BJ (cell line): ENCODE results near the gene SLC39A13. TPM values are rescaled to one million over a fixed set of nuclear protein-coding genes. Genes with fewer than 3 reads are reported as not detected.

Experiments
- CTCF ChIA-PET: fragments of 350-600 bp; formaldehyde crosslinking; extraction: SDS; loops from one replicate; lab custom pipeline; 2021; ENCODE audit warnings: antibody characterized with exemption, inconsistent platforms; lab: Yijun Ruan, JAX
- POLR2A ChIA-PET: fragments of 300-600 bp; sonication (Branson Sonifier 250); formaldehyde crosslinking; extraction: SDS; loops from one replicate; lab custom pipeline; 2021; ENCODE audit warnings: antibody characterized with exemption; lab: Charles Lee
- DNase-seq: peaks from one replicate; pipeline ENCODE4 v3.0.0-alpha.2; 2011; ENCODE audit warnings: low read depth
- H3K27me3 ChIP-seq: 2 replicates; pipeline ENCODE4 v1.6.0; 2011; ENCODE audit warnings: low read length; ENCODE audit not compliant: control insufficient read depth, insufficient read depth
- H3K36me3 ChIP-seq: 2 replicates; pipeline ENCODE4 v1.5.1; 2011; ENCODE audit warnings: low read length; ENCODE audit not compliant: control insufficient read depth, insufficient read depth
- H3K4me3 ChIP-seq: 2 replicates; pipeline ENCODE4 v1.5.1; 2011; ENCODE audit warnings: low read depth, mild to moderate bottlenecking, control low read depth, low read length
- polyA plus RNA-seq: library from polyadenylated mRNA; depleted of rRNA; stranded (reverse); fragments of >200 nt; gene quantifications from 2 replicates; pipeline ENCODE4 v1.2.3, GENCODE V29; 2011
- TF ChIP-seq, protein P1 (sequence below): IDR thresholded peaks from 2 replicates; pipeline ENCODE4 v1.5.1; 2011; ENCODE audit warnings: low read depth, mild to moderate bottlenecking, control low read depth, inconsistent platforms, low read length, moderate library complexity; ENCODE audit not compliant: insufficient read depth

Gene SLC39A13
- polyA plus RNA-seq, 1 experiment, result 108 TPM

DNA sequence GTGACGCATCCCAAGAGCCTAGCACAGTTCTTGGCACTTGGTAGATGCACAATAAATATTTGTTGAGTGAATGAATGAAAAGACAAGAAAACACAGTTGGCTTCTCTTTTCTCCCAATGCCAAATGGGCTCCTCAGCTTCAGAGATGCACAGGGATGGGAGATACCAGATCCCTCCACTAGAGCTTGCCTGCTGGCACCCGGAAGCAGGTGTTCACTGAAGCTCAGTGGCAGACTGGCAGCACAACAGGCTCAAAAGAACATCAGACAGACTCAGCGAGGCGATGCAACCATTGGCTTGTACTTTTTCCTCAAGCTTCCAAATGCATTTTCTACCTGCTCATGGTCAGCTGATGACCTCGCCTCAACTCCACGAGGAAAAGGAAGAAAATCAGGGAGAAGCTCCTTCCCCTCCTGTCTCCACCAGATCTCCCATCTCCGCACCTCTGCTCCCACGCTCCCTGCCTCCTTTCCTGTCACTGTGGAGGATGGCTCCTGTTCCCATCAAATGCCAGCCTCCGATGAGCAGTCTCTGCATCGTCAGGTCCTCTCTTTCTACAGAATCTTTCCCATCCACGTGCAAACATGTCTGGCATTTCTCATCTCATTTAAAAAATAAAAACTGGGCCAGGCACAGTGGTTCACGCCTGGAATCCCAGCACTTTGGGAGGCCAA lies 34.8 kb downstream of the SLC39A13 start:
- CTCF ChIA-PET, result interaction anchor here (0.7 to 2.5 kb wide), 4 partner anchors 10 to 174 kb away, joined by 3 to 20 read pairs (median 4); partner anchors contain the start of gene CELF1
- POLR2A ChIA-PET, result no interaction called here
- no peak for DNase-seq
- peaks cover 1% of the 10 kb centered on the region; the same call in 1 of the 2 replicates for H3K36me3 ChIP-seq
- no peak overlapping the region for H3K4me3 ChIP-seq
- TF ChIP-seq, protein P1, sequence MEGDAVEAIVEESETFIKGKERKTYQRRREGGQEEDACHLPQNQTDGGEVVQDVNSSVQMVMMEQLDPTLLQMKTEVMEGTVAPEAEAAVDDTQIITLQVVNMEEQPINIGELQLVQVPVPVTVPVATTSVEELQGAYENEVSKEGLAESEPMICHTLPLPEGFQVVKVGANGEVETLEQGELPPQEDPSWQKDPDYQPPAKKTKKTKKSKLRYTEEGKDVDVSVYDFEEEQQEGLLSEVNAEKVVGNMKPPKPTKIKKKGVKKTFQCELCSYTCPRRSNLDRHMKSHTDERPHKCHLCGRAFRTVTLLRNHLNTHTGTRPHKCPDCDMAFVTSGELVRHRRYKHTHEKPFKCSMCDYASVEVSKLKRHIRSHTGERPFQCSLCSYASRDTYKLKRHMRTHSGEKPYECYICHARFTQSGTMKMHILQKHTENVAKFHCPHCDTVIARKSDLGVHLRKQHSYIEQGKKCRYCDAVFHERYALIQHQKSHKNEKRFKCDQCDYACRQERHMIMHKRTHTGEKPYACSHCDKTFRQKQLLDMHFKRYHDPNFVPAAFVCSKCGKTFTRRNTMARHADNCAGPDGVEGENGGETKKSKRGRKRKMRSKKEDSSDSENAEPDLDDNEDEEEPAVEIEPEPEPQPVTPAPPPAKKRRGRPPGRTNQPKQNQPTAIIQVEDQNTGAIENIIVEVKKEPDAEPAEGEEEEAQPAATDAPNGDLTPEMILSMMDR, result no peak
- H3K27me3 ChIP-seq, result no peaks in the 10 kb centered on the region

DNA sequence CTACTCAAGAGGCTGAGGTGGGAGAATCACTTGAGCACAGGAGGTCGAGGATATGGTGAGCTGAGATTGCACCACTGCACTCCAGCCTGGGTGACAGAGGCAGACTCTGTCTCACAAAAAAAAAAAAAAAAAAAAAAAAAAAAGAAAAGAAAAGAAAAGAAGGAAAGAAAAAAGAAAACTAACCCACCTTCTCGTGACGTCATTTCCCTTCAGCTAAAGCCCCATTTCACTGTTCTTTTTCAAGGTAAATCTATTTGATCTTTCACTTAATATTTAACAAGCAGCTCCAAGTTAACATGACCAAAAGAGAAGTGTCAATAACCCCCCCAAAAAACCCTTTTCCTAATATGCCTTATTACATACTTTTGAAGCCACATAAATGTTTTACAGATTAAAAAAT lies 35.4 kb downstream of the SLC39A13 start:
- TF ChIP-seq, protein P1, result no peak
- POLR2A ChIA-PET, result no interaction called here
- Histone ChIP-seq H3K27me3 (no peaks in the 10 kb centered on the region), H3K4me3 (no peak overlapping the region), H3K36me3 (peaks cover 1% of the 10 kb centered on the region; the same call in 1 of the 2 replicates)
- CTCF ChIA-PET, result interaction anchor here (1.1 to 2.5 kb wide), 4 partner anchors 9 to 173 kb away, joined by 3 to 20 read pairs (median 4); partner anchors contain the start of gene CELF1
- no peak for DNase-seq

DNA sequence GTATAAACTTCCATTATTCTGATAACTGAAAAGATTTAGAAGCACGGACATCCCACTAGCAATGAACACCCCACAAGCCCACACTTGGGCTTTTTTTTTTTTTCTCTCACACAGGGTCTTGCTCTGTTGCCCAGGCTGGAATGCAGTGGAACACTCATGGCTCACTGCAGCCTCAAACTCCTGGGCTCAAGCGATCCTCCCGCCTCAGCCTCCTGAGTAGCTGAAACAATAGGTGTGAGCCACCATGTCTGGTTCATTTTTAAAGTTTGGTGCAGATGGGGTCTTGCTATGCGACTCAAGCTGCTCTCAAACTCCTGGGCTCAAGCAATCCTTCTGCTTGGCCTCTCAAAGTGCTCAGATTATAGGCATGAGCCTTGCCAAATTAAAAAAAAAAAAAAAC lies 37.5 kb downstream of the SLC39A13 start:
- POLR2A ChIA-PET, result no interaction called here
- DNase-seq, result no peak
- Histone ChIP-seq H3K4me3 (no peak overlapping the region), H3K36me3 (peaks cover 1% of the 10 kb centered on the region; the same call in 1 of the 2 replicates), H3K27me3 (no peaks in the 10 kb centered on the region)
- TF ChIP-seq, protein P1, result no peak
- CTCF ChIA-PET, result interaction anchor here (0.6 to 0.8 kb wide), 3 partner anchors 71 to 172 kb away, joined by 3 to 4 read pairs (median 3); no protein-coding TSS in a partner anchor

DNA sequence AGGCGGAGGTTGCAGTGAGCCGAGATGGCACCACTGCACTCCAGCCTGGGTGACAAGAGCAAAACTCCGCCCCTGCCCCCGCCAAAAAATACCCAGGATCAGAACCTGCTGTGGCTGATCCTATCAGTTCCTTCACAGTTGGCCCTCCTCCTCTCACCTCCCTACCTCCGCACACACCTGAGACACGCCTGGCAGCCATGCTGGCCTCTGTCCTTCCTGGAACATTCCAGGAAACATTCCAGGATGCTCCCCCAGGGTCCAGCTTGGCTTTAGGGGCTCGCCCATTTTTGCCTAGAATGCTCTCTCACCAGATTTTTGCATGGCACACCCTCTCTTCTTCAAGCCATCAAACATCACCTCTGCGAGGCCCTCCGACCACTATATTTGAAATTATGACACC lies 38.4 kb downstream of the SLC39A13 start:
- Histone ChIP-seq H3K36me3 (peaks cover 1% of the 10 kb centered on the region; the same call in 1 of the 2 replicates), H3K27me3 (no peaks in the 10 kb centered on the region), H3K4me3 (no peak overlapping the region)
- no peak for DNase-seq
- POLR2A ChIA-PET, result no interaction called here
- TF ChIP-seq, protein P1, result no peak
- CTCF ChIA-PET, result interaction anchor here (2.7 kb wide), 1 partner anchor 73 kb away, joined by 10 read pairs; no protein-coding TSS in a partner anchor

DNA sequence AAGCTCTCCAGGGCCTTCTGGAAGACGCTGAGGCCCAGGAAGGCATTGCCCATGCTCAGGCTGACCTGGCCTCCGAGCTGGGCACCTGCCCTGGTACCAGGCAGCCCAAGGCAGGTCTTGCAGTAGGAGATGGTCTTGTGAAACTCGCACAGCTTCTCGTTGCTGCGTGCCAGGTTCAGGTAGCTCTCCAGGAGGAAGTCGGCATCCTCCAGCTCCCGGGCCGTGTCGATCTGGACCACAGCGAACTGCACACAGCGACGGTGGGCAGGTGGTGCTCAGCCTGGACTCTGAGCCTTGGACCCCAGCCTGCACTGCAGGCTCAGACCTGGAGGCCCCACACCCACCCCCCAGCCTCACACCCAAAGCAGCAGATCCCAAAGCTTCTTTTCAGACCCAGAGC lies 39.5 kb downstream of the SLC39A13 start:
- peaks cover 1% of the 10 kb centered on the region; the same call in 1 of the 2 replicates for H3K36me3 ChIP-seq
- no peak overlapping the region for H3K4me3 ChIP-seq
- CTCF ChIA-PET, result interaction anchor here (2.7 kb wide), 1 partner anchor 74 kb away, joined by 10 read pairs; no protein-coding TSS in a partner anchor
- TF ChIP-seq, protein P1, result no peak
- POLR2A ChIA-PET, result interaction anchor here (0.6 kb wide), 1 partner anchor 177 kb away, joined by 4 read pairs; no protein-coding TSS in a partner anchor
- no peak for DNase-seq
- no peaks in the 10 kb centered on the region for H3K27me3 ChIP-seq
